ENCODE measurements around the gene STN1. TPM values are rescaled to one million over a fixed set of nuclear protein-coding genes. Genes with fewer than 3 reads are reported as not detected.

STN1 gene
- total and polyA plus RNA-seq, 10 of the 15 experiments (the other 5 are each of a cell fraction or from before 2014, with no cell fraction given), result 22.2 to 31.8 (median 28.5) TPM

- Histone ChIP-seq H3K36me3 (ENCODE audit: control insufficient read depth in 2 of 2, insufficient read depth in 2 of 2, low read length in 1 of 2) (no peaks in the 10 kb centered on the region), H3K9ac (ENCODE audit: control insufficient read depth, insufficient read depth, low read length) (no peak overlapping the region), H3K79me2 (ENCODE audit: control insufficient read depth, insufficient read depth, low read length) (no peaks in the 10 kb centered on the region), H3K27me3 (replicated peaks in 1 of 2; ENCODE audit: control insufficient read depth in 2 of 2, insufficient read depth in 2 of 2, low read length in 1 of 2) (no peaks in the 10 kb centered on the region), H3K9me3 (replicated peaks; ENCODE audit: control insufficient read depth, insufficient read depth, low read length) (no peaks in the 10 kb centered on the region), H3K4me2 (ENCODE audit: control insufficient read depth, insufficient read depth) (no peak overlapping the region), H3K27ac (ENCODE audit: control insufficient read depth, insufficient read depth) (no peak overlapping the region), H2AFZ (ENCODE audit: control insufficient read depth, low read depth, low read length) (no peak overlapping the region), H4K20me1 (ENCODE audit: control insufficient read depth, insufficient read depth) (no peaks in the 10 kb centered on the region), H3K4me1 (ENCODE audit: control insufficient read depth, insufficient read depth, low read length) (no peaks in the 10 kb centered on the region), H3K4me3 (no peak overlapping the region)
- ATAC-seq, result no peak; the same call in 1 of the 3 replicates
- no peak for TF ChIP-seq NKRF (conservative IDR thresholded peaks at IDR 0.05)
- TF ChIP-seq HDGF (IDR thresholded peaks at IDR 0.05), result no peak
- no peak for TF ChIP-seq TBL1XR1 (IDR thresholded peaks at IDR 0.05; ENCODE audit: low read depth, low read length)
- no peak for TF ChIP-seq TCF3 (IDR thresholded peaks at IDR 0.05; ENCODE audit: borderline replicate concordance, insufficient read depth, low read depth, low read length)
- TF ChIP-seq ZNF592 (IDR thresholded peaks at IDR 0.05), result no peak
- TF ChIP-seq GATAD2B (conservative IDR thresholded peaks at IDR 0.05; ENCODE audit: low read depth), result no peak
- TF ChIP-seq BCLAF1 (IDR thresholded peaks at IDR 0.05), result no peak
- no peak for TF ChIP-seq SIN3A (IDR thresholded peaks at IDR 0.05; ENCODE audit: low read depth, low read length)
- no peak for TF ChIP-seq NFXL1 (IDR thresholded peaks at IDR 0.05; ENCODE audit: borderline replicate concordance)
- TF ChIP-seq NFIC (IDR thresholded peaks at IDR 0.05; ENCODE audit: low read depth, low read length), result no peak
- WGBS (ENCODE audit: insufficient coverage, insufficient replicate concordance, low lambda C conversion rate, missing lambda C conversion rate), result 22% methylated on average over 4 of the region's 4 CpGs
- ChIA-PET SMC1A (ENCODE audit: uncharacterized antibody, unreplicated experiment) (interaction anchor here (1.2 kb wide), 1 partner anchor 105 kb away, joined by 3 read pairs; no protein-coding TSS in a partner anchor), POLR2A (no interaction called here), RAD21 (ENCODE audit: unreplicated experiment) (no interaction called here), CTCF (interaction anchor here (1.6 kb wide), 2 partner anchors 14 to 20 kb away, joined by 3 to 4 read pairs; no protein-coding TSS in a partner anchor)
- intact Hi-C loops (cut with micrococcal nuclease; ENCODE audit: unreplicated experiment), result no loop called here
- DNase-seq (ENCODE audit: low read depth, low spot score), result no peak
- in situ Hi-C loops (cut with MboI), result no loop called here
- no peak for FAIRE-seq
- BruUV-seq (replicated peaks), result no TSS peak
These were observed 80.0 kb downstream of the STN1 start for GRCh38 chr10:103838070-103838395.

All from GM12878 (cell line).